Thoracic aorta (tissue), 2 donors: ENCODE measurements around the gene ABI2. TPM values are rescaled to one million over a fixed set of nuclear protein-coding genes. Genes with fewer than 3 reads are reported as not detected.
A peak's percentile ranks its signal among the peaks of the same experiment; 100 is the strongest.

Experiments used
- ATAC-seq: fragments of 150-250 bp; one replicate; pipeline ENCODE4 v1.8.0; 2017; ENCODE audit warnings: low read depth; ENCODE audit not compliant: insufficient number of reproducible peaks, low FRiP score
- DNase-seq: peaks from one replicate; pipeline ENCODE4 v3.0.0-alpha.2; 2020; ENCODE audit warnings: low spot score
- H3K27ac ChIP-seq, 2 donors: fragments of 200-600 bp; sonication (generic); 1 replicate in 1 of 2; 2 replicates in 1 of 2; pipeline ENCODE4 v1.5.1; 2016; ENCODE audit warnings: mild to moderate bottlenecking in 2 of 2, moderate library complexity in 2 of 2
- H3K27me3 ChIP-seq: fragments of 200-600 bp; sonication (generic); replicated peaks from 2 replicates; pipeline ENCODE4 v1.6.0; 2016; ENCODE audit warnings: mild to moderate bottlenecking; ENCODE audit not compliant: insufficient read depth
- H3K36me3 ChIP-seq: fragments of 200-600 bp; sonication (generic); one replicate; pipeline ENCODE4 v1.5.1; 2016
- H3K4me1 ChIP-seq, 2 donors: fragments of 200-600 bp; sonication (generic); 1 replicate in 1 of 2; 2 replicates in 1 of 2; pipeline versions ENCODE4 v1.5.1 to v1.6.0; 2016; ENCODE audit warnings: low read depth in 2 of 2, mild to moderate bottlenecking in 1 of 2; ENCODE audit not compliant: control insufficient read depth in 1 of 2
- H3K4me3 ChIP-seq: fragments of 200-600 bp; sonication (generic); 2 replicates; pipeline ENCODE4 v1.5.1; 2016; ENCODE audit warnings: mild to moderate bottlenecking
- H3K9me3 ChIP-seq: fragments of 200-600 bp; sonication (generic); 2 replicates; pipeline ENCODE4 v1.5.1; 2016
- CTCF ChIP-seq: fragments of 200-600 bp; sonication (generic); IDR thresholded peaks from one replicate; pipeline ENCODE4 v1.5.1; 2019; ENCODE audit warnings: antibody characterized with exemption
- total RNA-seq, 2 donors: library from RNA; depleted of rRNA; stranded (reverse); fragments of >200 nt; gene quantifications; one replicate each; pipeline versions ENCODE4 v1.1.0 to v1.2.3, GENCODE V29; 2016

The ABI2 gene
- 10 to 100 TPM; 31.3 to 37.9 TPM for total RNA-seq

GRCh38 chr2:203327901-203328759, at the start of gene ABI2:
Gene ABI2, plus strand, starts transcription at chr2:203328394. Its CDS starts 121 bp downstream, at chr2:203328515.
- peak; percentile 47 for ATAC-seq
- DNase-seq = peak; percentile 33
- H3K27me3 ChIP-seq = no peaks in the 10 kb centered on the region
- H3K27ac ChIP-seq = peak within 1 kb of the TSS; percentile 78 to 84
- H3K9me3 ChIP-seq = no peaks in the 10 kb centered on the region
- TF ChIP-seq CTCF = no peak
- peak within 1 kb of the TSS; percentile 100 for H3K4me3 ChIP-seq
- H3K36me3 ChIP-seq = no peaks in the 10 kb centered on the region
- H3K4me1 ChIP-seq = peaks cover 12 to 25% of the 10 kb centered on the region in 2 donors

- H3K4me3 ChIP-seq = no peak overlapping the region
- H3K9me3 ChIP-seq = no peaks in the 10 kb centered on the region
- peaks cover 4 to 13% of the 10 kb centered on the region in 2 donors for H3K4me1 ChIP-seq
- H3K36me3 ChIP-seq = peaks cover 54% of the 10 kb centered on the region
- TF ChIP-seq CTCF = no peak
- DNase-seq (no peak), ATAC-seq (no peak)
- H3K27me3 ChIP-seq = no peaks in the 10 kb centered on the region
- no peak overlapping the region for H3K27ac ChIP-seq
These were observed 48.9 kb upstream of the ABI2 start for GRCh38 chr2:203279288-203279687.

- no peak for TF ChIP-seq CTCF
- H3K36me3 ChIP-seq = peaks cover 55% of the 10 kb centered on the region
- H3K27ac ChIP-seq = peak overlapping the region; percentile 8 to 13
- H3K4me1 ChIP-seq = peaks cover 4 to 13% of the 10 kb centered on the region in 2 donors
- DNase-seq (no peak), ATAC-seq (no peak)
- no peak overlapping the region for H3K4me3 ChIP-seq
- H3K27me3 ChIP-seq = no peaks in the 10 kb centered on the region
- no peaks in the 10 kb centered on the region for H3K9me3 ChIP-seq
These were observed 47.6 kb upstream of the ABI2 start for GRCh38 chr2:203280428-203281064.

- no peak for TF ChIP-seq CTCF
- ATAC-seq = no peak
- H3K27ac ChIP-seq = no peak overlapping the region
- DNase-seq = no peak
- no peaks in the 10 kb centered on the region for H3K9me3 ChIP-seq
- no peaks in the 10 kb centered on the region for H3K27me3 ChIP-seq
- no peak overlapping the region for H3K4me3 ChIP-seq
- H3K36me3 ChIP-seq = peaks cover 62% of the 10 kb centered on the region
- H3K4me1 ChIP-seq = peaks cover 4 to 13% of the 10 kb centered on the region in 2 donors
These were observed 46.1 kb upstream of the ABI2 start for GRCh38 chr2:203282101-203282500.

GRCh38 chr2:203286532-203286931, 41.7 kb upstream of the ABI2 start:
- no peak for DNase-seq
- ATAC-seq = no peak
- no peaks in the 10 kb centered on the region for H3K9me3 ChIP-seq
- no peak overlapping the region for H3K27ac ChIP-seq
- H3K36me3 ChIP-seq = peaks cover 41% of the 10 kb centered on the region
- H3K4me1 ChIP-seq = peaks cover 0 to under 1% of the 10 kb centered on the region in 2 donors
- no peak for TF ChIP-seq CTCF
- H3K27me3 ChIP-seq = no peaks in the 10 kb centered on the region
- no peak overlapping the region for H3K4me3 ChIP-seq
